HepG2 (cell line): ENCODE data around the gene KLHL36.

Experiments
- ARID5B ChIP-seq: IDR thresholded peaks from 2 replicates; pipeline ENCODE4 v1.4.0; 2020; ENCODE audit warnings: mild to moderate bottlenecking, missing genetic modification reagents
- EP300 ChIP-seq, 3 experiments: sonication (generic) in 1 of 3; formaldehyde crosslinking in 1 of 3; IDR thresholded peaks; 2 replicates each; pipeline versions ENCODE4 v1.5.1 to v1.6.1; 2011 to 2020; ENCODE audit warnings: low read depth in 2 of 3, low read length in 2 of 3, borderline replicate concordance in 1 of 3, improper control_type of control experiment in 1 of 3, mild to moderate bottlenecking in 1 of 3, missing genetic modification reagents in 1 of 3, moderate library complexity in 1 of 3
- FOXO4 ChIP-seq: sonication (generic); formaldehyde crosslinking; conservative IDR thresholded peaks from 2 replicates; pipeline ENCODE4 v1.8.1; 2023; ENCODE audit warnings: missing genetic modification reagents
- KAT2B ChIP-seq: fragments of 150-350 bp; IDR thresholded peaks from 2 replicates; pipeline ENCODE4 v1.6.1; 2014; ENCODE audit warnings: low read depth, low read length, borderline replicate concordance
- MLLT10 ChIP-seq: sonication (generic); formaldehyde crosslinking; IDR thresholded peaks from 2 replicates; pipeline ENCODE4 v1.4.0; 2020; ENCODE audit warnings: missing genetic modification reagents
- RBM39 ChIP-seq: fragments of 200-400 bp; formaldehyde crosslinking; IDR thresholded peaks from one replicate; pipeline ENCODE4 v1.6.1; 2018; ENCODE audit warnings: antibody characterized with exemption, mild to moderate bottlenecking, low read depth, low read length; ENCODE audit not compliant: poor library complexity, severe bottlenecking
- SUZ12 ChIP-seq: fragments of 150-350 bp; IDR thresholded peaks from 2 replicates; pipeline ENCODE4 v1.6.1; 2014; ENCODE audit warnings: low read depth, low read length
- UBTF ChIP-seq: sonication (generic); formaldehyde crosslinking; IDR thresholded peaks from 2 replicates; pipeline ENCODE4 v1.4.0; 2020; ENCODE audit warnings: mild to moderate bottlenecking, missing genetic modification reagents
- ZBTB10 ChIP-seq: sonication (generic); formaldehyde crosslinking; IDR thresholded peaks from 2 replicates; pipeline ENCODE4 v1.4.0; 2020; ENCODE audit warnings: missing genetic modification reagents, borderline replicate concordance
- ZNF124 ChIP-seq: sonication (generic); formaldehyde crosslinking; IDR thresholded peaks from 2 replicates; pipeline ENCODE4 v1.4.0; 2020; ENCODE audit warnings: missing genetic modification reagents
- ZNF337 ChIP-seq: sonication (generic); formaldehyde crosslinking; IDR thresholded peaks from 2 replicates; pipeline ENCODE4 v1.5.1; 2020; ENCODE audit warnings: missing genetic modification reagents, low read depth, mild to moderate bottlenecking, borderline replicate concordance
- ZNF362 ChIP-seq: sonication (generic); formaldehyde crosslinking; IDR thresholded peaks from 2 replicates; pipeline ENCODE4 v1.4.0; 2020; ENCODE audit warnings: missing genetic modification reagents, mild to moderate bottlenecking, borderline replicate concordance

GRCh38 chr16:84609563-84610177 lies 38.6 kb upstream of the KLHL36 start:
- TF ChIP-seq ZBTB10 (CRISPR knock-in tag) (no peak), ZNF362 (CRISPR knock-in tag) (no peak), ZNF124 (CRISPR knock-in tag) (no peak), ARID5B (CRISPR knock-in tag) (no peak), EP300 (IDR thresholded peaks at IDR 0.05; ENCODE audit: low read depth in 2 of 2, low read length in 2 of 2) (no peak), EP300 (CRISPR knock-in tag; IDR thresholded peaks at IDR 0.05; ENCODE audit: borderline replicate concordance) (no peak), RBM39 (no peak), KAT2B (no peak), MLLT10 (CRISPR knock-in tag) (no peak), FOXO4 (no peak), SUZ12 (no peak), UBTF (CRISPR knock-in tag) (no peak), ZNF337 (no peak)
